Inferior parietal cortex (tissue), 1 donor: ENCODE measurements around the gene ITPK1.

Experiments used
- DNase-seq: peaks from one replicate; pipeline ENCODE4 v3.0.0-alpha.2; 2016; ENCODE audit errors: extremely low spot score

The ITPK1 gene

DNA sequence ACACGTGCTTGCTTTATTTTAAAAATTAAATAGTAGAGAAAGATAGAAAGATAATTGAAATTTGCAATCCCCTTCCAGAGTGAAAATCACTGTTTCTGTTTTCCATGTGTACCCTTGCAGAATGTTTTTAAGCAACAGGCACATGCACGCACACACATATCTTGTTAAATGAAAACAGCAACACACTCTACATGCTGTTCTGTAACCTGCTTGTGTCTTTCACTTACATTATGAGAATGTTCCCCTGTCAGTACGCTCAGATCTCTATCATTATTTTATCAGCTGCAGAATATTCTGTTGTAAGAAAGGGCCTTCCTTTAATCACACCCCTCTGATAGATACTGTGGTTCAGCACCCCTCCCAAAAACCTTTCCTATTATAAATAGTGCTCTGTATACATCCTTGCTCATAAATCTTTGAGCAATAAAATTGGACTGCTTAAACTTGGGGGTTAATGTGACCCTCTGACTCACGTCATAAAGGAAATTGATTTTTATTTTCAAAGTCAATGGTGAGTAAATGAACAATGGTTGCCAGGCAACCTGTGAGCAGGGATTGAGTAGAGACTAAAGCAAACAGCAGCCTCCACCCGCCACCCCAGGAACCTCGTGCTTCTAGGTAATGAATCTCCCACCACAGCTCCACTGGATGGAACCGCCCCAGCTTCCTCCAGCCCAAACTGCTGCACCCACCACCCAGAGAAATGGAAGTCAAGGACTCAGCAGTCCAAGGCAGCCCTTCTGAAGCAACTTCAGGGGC is 224.7 kb downstream of the ITPK1 start:
- DNase-seq = no peak

DNA sequence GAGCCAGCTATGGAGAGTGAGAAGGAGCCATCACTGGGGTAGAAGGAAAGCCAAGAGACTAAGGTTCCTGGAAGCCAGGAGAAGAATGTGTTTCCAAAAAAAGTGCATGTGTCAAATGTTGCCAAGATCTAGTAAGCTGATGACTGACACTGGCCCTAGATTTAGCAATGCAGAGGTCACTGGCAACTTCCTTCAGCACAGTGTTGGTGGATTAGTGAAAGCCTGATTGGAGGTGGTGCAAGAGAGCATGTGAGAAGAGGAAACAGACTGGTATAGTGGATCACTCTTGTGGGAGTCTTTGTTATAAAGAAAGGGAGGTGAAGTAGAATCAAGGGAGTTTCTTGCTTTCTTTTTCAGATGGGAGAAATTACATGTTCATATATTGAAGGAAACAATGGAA is 226.8 kb downstream of the ITPK1 start:
- DNase-seq = no peak

DNA sequence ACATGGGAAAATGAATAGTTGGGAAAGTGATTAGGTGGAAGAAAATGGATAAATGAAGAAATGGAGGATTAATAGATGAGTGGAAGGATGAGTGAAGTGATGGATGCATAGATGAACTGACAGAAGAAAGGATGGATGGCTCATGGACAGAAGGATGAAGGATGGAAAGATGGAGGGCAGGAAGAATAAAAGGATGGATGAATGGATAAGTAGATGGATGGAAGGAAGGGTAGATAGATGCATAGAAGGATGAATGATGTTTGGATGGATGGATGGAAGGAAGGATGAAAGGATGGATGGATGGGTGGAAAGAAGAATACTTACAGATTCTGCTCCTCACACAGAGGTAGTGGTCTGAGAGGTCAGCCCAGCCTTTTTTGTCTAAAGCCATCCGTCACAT is 228.6 kb downstream of the ITPK1 start:
- no peak for DNase-seq
